Endothelial cell of umbilical vein (primary cell): ENCODE results near the gene OSBPL5. TPM values are rescaled to one million over a fixed set of nuclear protein-coding genes. Genes with fewer than 3 reads are reported as not detected.

ENCODE experiments used
- BruUV-seq: library from RNA; stranded (reverse); fragments of 400-500 nt; replicated peaks from 2 replicates; lab custom pipeline; 2021; lab: Mats Ljungman, UMichigan
- CTCF ChIA-PET: fragments of 300-600, 350-600 bp; sonication (Branson Sonifier 250); formaldehyde crosslinking; loops from one replicate; lab custom pipeline; 2021; ENCODE audit warnings: antibody characterized with exemption, inconsistent platforms; lab: Charles Lee
- POLR2A ChIA-PET: fragments of 300-600, 350-600 bp; sonication (Branson Sonifier 250); formaldehyde crosslinking; loops from one replicate; lab custom pipeline; 2021; ENCODE audit warnings: antibody characterized with exemption, inconsistent platforms; lab: Charles Lee
- DNase-seq: peaks from one replicate; pipeline ENCODE4 v3.0.0-alpha.2; 2011; ENCODE audit warnings: low read depth, low spot score
- FAIRE-seq: peaks from 2 replicates; lab custom pipeline; 2011; peaks lifted over from hg19 to GRCh38; lab: Jason Lieb, UNC
- H2AFZ ChIP-seq: 2 replicates; pipeline ENCODE4 v1.6.0; 2012; ENCODE audit warnings: low read depth, low read length, control low read depth, inconsistent platforms
- H3K27ac ChIP-seq: 2 replicates; pipeline ENCODE4 v1.5.1; 2011; ENCODE audit warnings: low read depth, mild to moderate bottlenecking, control low read depth, low read length, moderate library complexity; ENCODE audit not compliant: insufficient read depth
- H3K27me3 ChIP-seq, 2 experiments: 2 replicates each; pipeline versions ENCODE4 v1.6.0 to v1.6.1; 2011; ENCODE audit warnings: low read length in 2 of 2, mixed read lengths in 1 of 2; ENCODE audit not compliant: control insufficient read depth in 2 of 2, insufficient read depth in 2 of 2
- H3K36me3 ChIP-seq, 2 experiments: 2 replicates in 1 of 2; 3 replicates in 1 of 2; pipeline ENCODE4 v1.5.1; 2011; ENCODE audit warnings: low read length in 2 of 2, mild to moderate bottlenecking in 1 of 2, moderate library complexity in 1 of 2; ENCODE audit not compliant: control insufficient read depth in 2 of 2, insufficient read depth in 2 of 2; ENCODE audit errors: extremely low read depth in 1 of 2
- H3K4me1 ChIP-seq: 3 replicates; pipeline ENCODE4 v1.5.1; 2011; ENCODE audit warnings: mild to moderate bottlenecking, low read length; ENCODE audit not compliant: control insufficient read depth, insufficient read depth; ENCODE audit errors: extremely low read depth
- H3K4me2 ChIP-seq: 2 replicates; pipeline ENCODE4 v1.6.1; 2011; ENCODE audit warnings: low read length, control low read depth, mixed read lengths; ENCODE audit not compliant: insufficient read depth
- H3K4me3 ChIP-seq, 3 experiments: fragments of 200-600 bp in 1 of 3; sonication (generic), shearing (Covaris generic) in 1 of 3; replicated peaks in 1 of 3; 2 replicates each; pipeline ENCODE4 v1.5.1; 2011 to 2016; ENCODE audit warnings: control low read depth in 3 of 3, low read length in 3 of 3, mild to moderate bottlenecking in 2 of 3, inconsistent platforms in 1 of 3, low read depth in 1 of 3, moderate library complexity in 1 of 3; ENCODE audit not compliant: insufficient read depth in 1 of 3
- H3K79me2 ChIP-seq: 2 replicates; pipeline ENCODE4 v1.6.0; 2012; ENCODE audit warnings: low read length, inconsistent platforms; ENCODE audit not compliant: control insufficient read depth, insufficient read depth
- H3K9ac ChIP-seq: replicated peaks from 2 replicates; pipeline ENCODE3; 2011; ENCODE audit warnings: low read length, control low read depth; ENCODE audit not compliant: insufficient read depth; ENCODE audit errors: extremely low read depth
- H3K9me1 ChIP-seq: replicated peaks from 3 replicates; pipeline ENCODE4 v1.6.0; 2011; ENCODE audit warnings: mild to moderate bottlenecking, low read length; ENCODE audit not compliant: control insufficient read depth, insufficient read depth; ENCODE audit errors: extremely low read depth
- H3K9me3 ChIP-seq: replicated peaks from 2 replicates; pipeline ENCODE4 v1.5.1; 2012; ENCODE audit warnings: low read length, inconsistent platforms; ENCODE audit not compliant: control insufficient read depth, insufficient read depth
- H4K20me1 ChIP-seq: replicated peaks from 2 replicates; pipeline ENCODE3; 2011; ENCODE audit warnings: mild to moderate bottlenecking, low read length; ENCODE audit not compliant: control insufficient read depth, insufficient read depth; ENCODE audit errors: extremely low read depth
- CTCF ChIP-seq, 2 donors: IDR thresholded peaks; 1 replicate in 1 of 2; 2 replicates in 1 of 2; pipeline ENCODE4 v1.5.1; 2011; ENCODE audit warnings: low read length in 2 of 2, mild to moderate bottlenecking in 2 of 2, moderate library complexity in 2 of 2, control low read depth in 1 of 2, inconsistent platforms in 1 of 2, low read depth in 1 of 2; ENCODE audit not compliant: insufficient read depth in 1 of 2; ENCODE audit errors: extremely low read depth in 1 of 2
- EZH2 ChIP-seq: IDR thresholded peaks from 2 replicates; pipeline ENCODE4 v1.6.1; 2012; ENCODE audit warnings: borderline replicate concordance, low read depth, mild to moderate bottlenecking, moderate library complexity, low read length, inconsistent platforms; ENCODE audit not compliant: severe bottlenecking
- FOS ChIP-seq: IDR thresholded peaks from 2 replicates; pipeline ENCODE4 v1.6.1; 2011; ENCODE audit warnings: mild to moderate bottlenecking, low read length, moderate library complexity, borderline replicate concordance; ENCODE audit not compliant: insufficient read depth
- GATA2 ChIP-seq: IDR thresholded peaks from 2 replicates; pipeline ENCODE4 v1.7.0; 2011; ENCODE audit warnings: low read depth, mild to moderate bottlenecking, moderate library complexity, mixed read lengths, low read length; ENCODE audit not compliant: insufficient read length, insufficient read depth
- JUN ChIP-seq: IDR thresholded peaks from 2 replicates; pipeline ENCODE4 v1.6.1; 2011; ENCODE audit warnings: borderline replicate concordance, low read depth; ENCODE audit not compliant: insufficient read length, insufficient read depth
- MAX ChIP-seq: IDR thresholded peaks from 2 replicates; pipeline ENCODE4 v1.6.1; 2011; ENCODE audit not compliant: insufficient read depth, insufficient read length
- MYC ChIP-seq: IDR thresholded peaks from one replicate; pipeline ENCODE4 v1.6.1; 2011; ENCODE audit warnings: mild to moderate bottlenecking, low read depth, low read length
- POLR2A ChIP-seq: IDR thresholded peaks from 2 replicates; pipeline ENCODE4 v1.6.1; 2012; ENCODE audit warnings: low read depth, mild to moderate bottlenecking, control low read depth, low read length
- POLR2AphosphoS5 ChIP-seq: IDR thresholded peaks from 2 replicates; pipeline ENCODE4 v1.6.1; 2012; ENCODE audit warnings: low read depth, mild to moderate bottlenecking, control low read depth, low read length, moderate library complexity; ENCODE audit not compliant: insufficient read depth
- dilution Hi-C: fragments of 300-500 bp; cut with MboI; formaldehyde crosslinking; loops from one replicate; pipeline ENCODE4 v1.15.0; 2019; ENCODE audit warnings: low sequenced_read_pairs; ENCODE audit not compliant: extremely low pct_ligation_motif_present
- intact Hi-C: fragments of 100-400 bp; cut with micrococcal nuclease; formaldehyde crosslinking; loops from one replicate; pipeline ENCODE4 v1.10.0; 2022
- polyA plus RNA-seq, 4 experiments: library from polyadenylated mRNA; depleted of rRNA in 3 of 4; stranded (reverse) in 3 of 4; unstranded in 1 of 4; fragments of >200 nt; gene quantifications; 2 replicates each; pipeline versions ENCODE4 v1.2.1 to v1.2.3, GENCODE V29; 2011 to 2012; ENCODE audit warnings: missing spikeins in 1 of 4
- total RNA-seq: library from RNA; stranded (reverse); gene quantifications from 2 replicates; pipeline ENCODE4 v1.2.3, GENCODE V29; 2021

OSBPL5 gene
- total and polyA plus RNA-seq, 2 donors (not counting 3 experiments of a cell fraction or from before 2014, with no cell fraction given), result 8.7 to 37.7 TPM

DNA sequence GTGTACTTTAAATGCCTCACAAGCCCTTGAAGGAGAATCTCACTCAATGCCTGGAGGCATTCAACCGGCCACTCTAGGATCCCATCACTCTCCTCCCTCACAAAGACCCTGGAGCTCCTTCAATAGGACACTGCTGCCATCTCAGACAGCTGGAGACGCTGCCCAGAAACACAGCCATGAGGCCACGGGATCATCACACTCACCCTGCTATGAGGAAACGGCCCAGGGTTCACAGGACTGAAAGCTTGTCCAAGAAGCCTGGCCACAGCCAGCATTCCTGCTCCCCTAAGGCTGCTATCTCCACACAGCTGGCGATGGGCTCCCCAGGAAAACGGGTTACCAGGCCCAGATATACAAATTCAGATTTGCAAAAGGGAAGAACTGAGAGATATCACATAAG lies 121.1 kb downstream of the OSBPL5 start:
- Histone ChIP-seq H3K4me2 (no peak overlapping the region), H3K9me1 (no peaks in the 10 kb centered on the region), H3K27me3 (no peaks in the 10 kb centered on the region), H2AFZ (no peak overlapping the region), H3K36me3 (peaks cover 1 to 10% of the 10 kb centered on the region in 2 experiments), H4K20me1 (no peaks in the 10 kb centered on the region), H3K9ac (no peak overlapping the region), H3K4me3 (no peak overlapping the region), H3K79me2 (peaks cover 59% of the 10 kb centered on the region), H3K27ac (peak overlapping the region; percentile 39), H3K9me3 (no peaks in the 10 kb centered on the region), H3K4me1 (peaks cover 7% of the 10 kb centered on the region)
- intact Hi-C loops, result no loop called here
- TF ChIP-seq CTCF (IDR thresholded peaks at IDR 0.05; ENCODE audit: extremely low read depth in 1 of 2, insufficient read depth in 1 of 2, low read depth in 1 of 2, low read length in 2 of 2), result no peak
- DNase-seq (no peak), FAIRE-seq (no peak)
- POLR2A ChIA-PET, result no interaction called here
- no TSS peak for BruUV-seq
- dilution Hi-C loops, result no loop called here
- CTCF ChIA-PET, result interaction anchor here (1.1 to 2.2 kb wide), 3 partner anchors 42 to 151 kb away, joined by 3 to 12 read pairs (median 3); no protein-coding TSS in a partner anchor

DNA sequence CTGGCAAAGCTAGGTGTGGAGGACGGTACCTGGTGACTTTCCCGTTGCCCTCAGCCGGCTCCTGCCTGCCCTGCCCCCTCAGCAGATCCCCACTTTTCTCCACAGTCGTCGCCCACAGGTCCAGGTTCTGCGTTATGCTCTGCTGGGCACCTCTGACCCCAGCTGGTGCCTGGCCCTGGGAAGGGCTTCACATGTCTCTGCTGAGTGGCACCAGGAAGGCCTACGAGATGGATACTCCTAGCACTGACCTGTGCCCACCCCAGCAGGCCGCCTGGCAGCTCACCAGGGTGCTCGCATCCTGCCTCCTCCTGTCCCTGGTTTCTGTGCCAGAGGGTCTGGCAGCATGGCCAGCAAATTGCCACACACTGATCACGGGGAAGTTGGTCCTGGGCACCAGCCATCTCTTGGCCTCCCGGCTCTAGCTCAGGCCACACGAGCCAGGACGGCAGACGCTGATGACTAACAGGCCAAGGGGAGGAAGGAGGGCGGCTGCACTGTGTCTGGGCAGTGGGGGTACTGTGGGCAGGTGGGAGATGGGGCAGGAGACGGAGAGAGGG lies 121.7 kb downstream of the OSBPL5 start:
- H4K20me1 ChIP-seq, result no peaks in the 10 kb centered on the region
- CTCF ChIA-PET, result interaction anchor here (1.1 to 2.2 kb wide), 3 partner anchors 43 to 152 kb away, joined by 3 to 12 read pairs (median 3); no protein-coding TSS in a partner anchor
- BruUV-seq, result no TSS peak

More for the DNA sequence above, 121.7 kb downstream of the OSBPL5 start:
- TF ChIP-seq JUN (no peak), EZH2 (no peak), POLR2AphosphoS5 (no peak), FOS (no peak), POLR2A (no peak), CTCF (IDR thresholded peaks at IDR 0.05; ENCODE audit: extremely low read depth in 1 of 2, insufficient read depth in 1 of 2, low read depth in 1 of 2, low read length in 2 of 2) (no peak), GATA2 (no peak), MYC (no peak), MAX (no peak)
- Histone ChIP-seq H3K4me1 (peaks cover 7% of the 10 kb centered on the region), H3K36me3 (peaks cover 3 to 10% of the 10 kb centered on the region in 2 experiments), H2AFZ (no peak overlapping the region), H3K27ac (peak overlapping the region; percentile 39), H3K79me2 (peaks cover 52% of the 10 kb centered on the region), H3K4me3 (no peak overlapping the region), H3K9me1 (no peaks in the 10 kb centered on the region), H3K4me2 (no peak overlapping the region), H3K9me3 (no peaks in the 10 kb centered on the region), H3K9ac (no peak overlapping the region), H3K27me3 (no peaks in the 10 kb centered on the region)
- POLR2A ChIA-PET, result no interaction called here
- intact Hi-C loops (no loop called here), dilution Hi-C loops (no loop called here)
- FAIRE-seq, result no peak
- DNase-seq, result no peak
